HG02973 (cell line): ENCODE data around the gene ALMS1.
"Not testable (repeated sequence)": the region's sequence is repeated elsewhere in the genome, so short reads cannot be mapped to it uniquely, and the experiment has no call there.

Experiments used
- ATAC-seq: cut with Tn5 transposase; IDR thresholded peaks from one replicate; pipeline ENCODE4 v1.9.1; 2021; ENCODE audit warnings: moderate library complexity; ENCODE audit not compliant: unreplicated experiment

ALMS1 gene

DNA sequence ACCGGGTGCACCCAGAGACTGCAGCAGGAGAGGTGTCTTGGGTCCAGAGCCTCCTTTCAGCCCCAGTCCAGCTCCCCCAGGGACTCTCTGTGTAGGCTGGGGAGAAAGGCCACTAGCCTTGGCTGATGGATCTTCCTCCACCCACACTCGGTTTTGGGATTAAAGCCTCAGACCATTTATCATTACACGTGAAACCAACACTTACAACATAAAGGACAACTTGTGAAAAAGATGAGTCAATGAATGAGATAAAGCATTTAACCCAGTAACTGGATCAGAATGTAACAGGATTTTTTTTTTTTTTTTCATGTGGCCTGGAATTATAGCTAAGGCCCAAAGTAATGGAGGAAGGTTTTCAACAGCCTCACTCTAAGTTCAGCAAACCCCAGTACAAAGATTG is 224.5 kb downstream of the ALMS1 start:
- ATAC-seq, result no peak

DNA sequence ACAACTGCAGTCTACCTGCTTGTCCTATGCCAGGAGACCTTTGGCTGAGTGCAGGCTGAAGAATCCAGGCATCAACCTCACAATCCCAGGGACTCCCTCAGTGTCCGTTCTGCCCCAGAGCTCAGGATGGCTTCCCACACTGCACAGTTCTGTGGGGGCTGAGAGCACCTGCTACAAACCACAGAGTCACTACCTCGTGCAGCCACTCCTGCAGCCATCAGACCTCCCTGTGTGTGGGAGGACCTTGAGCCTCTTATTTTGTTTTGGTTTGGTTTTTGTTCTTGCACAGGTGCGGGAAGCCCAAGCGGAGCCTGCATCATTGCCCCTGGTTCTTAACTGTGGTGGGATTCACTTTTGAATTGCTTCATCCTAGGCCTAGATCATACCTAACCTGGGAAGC is 225.6 kb downstream of the ALMS1 start:
- no peak for ATAC-seq

DNA sequence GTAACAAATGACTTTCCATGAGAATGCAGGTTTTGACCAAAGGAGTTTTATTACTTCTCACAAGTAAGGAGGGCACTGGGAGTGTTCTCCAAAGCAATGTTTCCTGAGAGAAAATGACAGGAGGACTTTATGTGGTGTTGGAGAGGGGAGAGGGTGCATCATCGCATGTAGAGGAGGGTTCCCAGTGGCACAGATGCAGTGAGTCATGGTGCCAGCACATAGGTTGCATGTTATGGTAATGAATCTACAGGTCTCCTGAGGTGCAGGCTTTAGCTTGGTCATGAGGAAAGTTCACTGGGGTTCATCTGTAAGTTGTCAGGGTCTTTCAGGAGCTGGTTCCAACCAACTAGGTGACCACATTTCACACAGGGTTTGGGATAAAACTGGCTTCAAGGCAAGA is 226.2 kb downstream of the ALMS1 start:
- no peak for ATAC-seq

DNA sequence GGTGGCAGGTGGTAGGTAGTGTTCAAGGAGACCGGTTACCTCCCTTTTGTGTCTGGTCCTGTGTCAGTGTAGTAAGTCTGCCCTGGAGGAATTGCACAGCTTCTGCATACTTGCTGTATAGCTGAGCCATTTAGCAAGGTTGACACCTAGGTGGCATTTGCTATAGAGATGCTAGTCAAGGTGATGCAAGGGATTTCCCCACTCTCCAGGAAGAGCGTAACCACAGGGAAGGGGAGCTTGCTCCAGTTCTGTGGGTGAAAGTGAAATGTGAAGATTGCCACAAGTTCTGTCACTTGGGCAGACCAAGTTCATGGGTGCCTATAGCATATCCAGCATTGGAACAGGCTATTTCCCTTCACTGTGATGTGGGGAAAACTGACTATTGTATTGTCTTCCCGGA is 228.5 kb downstream of the ALMS1 start:
- ATAC-seq, result no peak

DNA sequence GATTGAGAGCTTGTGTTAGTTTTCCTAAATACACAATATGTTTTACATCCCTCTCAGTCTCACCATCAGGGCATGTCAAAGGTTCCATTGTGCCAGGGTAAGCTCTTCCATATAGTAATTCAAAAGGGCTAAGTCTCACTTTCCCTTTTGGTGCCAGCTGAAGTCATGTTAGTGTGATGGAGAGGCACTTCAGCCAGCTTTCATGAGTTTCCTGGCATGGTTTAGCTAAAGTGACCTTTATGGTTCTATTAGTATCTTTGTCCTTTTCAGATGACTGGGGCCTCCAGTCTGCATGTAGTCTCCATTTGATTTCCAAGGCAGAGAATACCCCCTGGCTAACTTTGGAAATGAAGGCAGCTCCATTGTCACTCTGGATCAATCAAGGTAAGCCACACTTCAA is 229.4 kb downstream of the ALMS1 start:
- no peak for ATAC-seq

DNA sequence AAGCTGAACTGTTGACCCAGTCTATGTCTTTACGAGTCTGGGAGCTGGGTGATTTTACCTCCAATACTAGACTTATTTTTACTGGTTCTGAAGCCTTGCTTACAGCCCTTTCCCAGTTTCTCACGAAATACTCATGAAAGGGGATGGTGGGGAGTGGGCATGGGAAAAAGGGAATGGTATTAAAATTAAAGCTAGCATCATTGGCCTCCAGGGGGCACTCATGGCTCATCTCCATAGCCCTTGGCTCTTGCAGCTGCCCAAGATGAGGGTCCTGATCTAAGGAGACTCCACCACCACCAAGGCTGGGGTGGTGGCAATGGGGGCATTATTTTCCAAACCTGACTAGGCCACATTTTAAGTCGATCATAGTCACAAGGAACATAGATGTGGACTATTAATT is 234.3 kb downstream of the ALMS1 start:
- ATAC-seq, result not testable (repeated sequence)

DNA sequence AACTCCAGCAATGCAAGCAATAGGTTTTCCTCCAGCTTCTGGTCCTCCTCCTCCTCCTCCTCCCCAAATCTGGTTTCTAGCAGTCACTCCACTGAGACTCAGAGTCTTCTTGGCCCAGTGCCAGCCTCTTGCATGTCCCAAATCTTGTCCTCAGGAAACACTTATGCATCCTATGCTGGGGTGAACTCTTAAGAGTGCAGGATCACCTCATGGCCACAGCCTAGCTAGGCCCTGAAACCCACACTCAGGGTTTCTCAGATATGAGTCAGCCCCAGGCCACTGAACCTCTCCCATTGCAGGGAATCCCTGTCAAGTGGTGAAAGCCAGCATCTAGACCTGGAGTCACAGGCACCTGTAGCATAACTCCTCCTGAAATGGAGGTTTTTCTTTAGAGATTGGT is 238.4 kb downstream of the ALMS1 start:
- not testable (repeated sequence) for ATAC-seq

DNA sequence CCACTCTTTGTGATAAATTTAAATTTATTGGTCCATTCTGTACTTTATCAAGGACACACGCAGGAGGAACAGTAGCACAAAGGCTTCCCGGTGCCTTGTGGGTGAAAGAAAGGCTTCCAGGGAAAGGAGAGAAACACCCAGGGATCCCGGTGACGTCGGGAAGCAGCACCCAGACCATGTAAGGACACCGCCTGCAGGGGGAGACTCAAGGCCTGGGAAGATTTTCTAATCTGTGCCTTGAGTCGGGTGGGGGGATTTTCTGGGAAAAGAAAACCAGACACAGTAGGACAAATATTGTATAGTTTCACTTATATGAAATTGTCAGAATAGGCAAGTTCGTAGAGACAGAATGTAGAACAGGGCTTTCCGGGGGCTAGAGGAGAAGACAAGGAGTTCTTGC is 239.0 kb downstream of the ALMS1 start:
- ATAC-seq, result not testable (repeated sequence)

DNA sequence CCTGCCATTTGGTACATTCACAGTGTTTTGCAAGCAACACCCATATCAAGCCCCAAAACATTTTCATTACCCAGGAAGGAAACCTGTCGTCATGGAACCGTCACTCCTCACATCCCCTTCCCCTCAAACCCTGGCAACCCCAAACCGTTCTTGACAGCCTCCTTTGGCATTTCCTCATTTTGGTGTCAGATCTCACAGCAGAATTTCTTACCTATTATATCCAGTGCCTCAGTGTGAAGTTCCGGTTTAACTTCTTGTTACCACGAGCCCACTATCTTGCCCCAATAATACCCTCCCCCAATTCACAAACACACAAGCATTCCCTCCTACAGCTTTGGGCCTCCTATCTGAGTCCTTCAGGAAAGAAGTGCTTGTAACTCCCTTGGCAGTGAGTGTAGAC is 240.6 kb downstream of the ALMS1 start:
- not testable (repeated sequence) for ATAC-seq

DNA sequence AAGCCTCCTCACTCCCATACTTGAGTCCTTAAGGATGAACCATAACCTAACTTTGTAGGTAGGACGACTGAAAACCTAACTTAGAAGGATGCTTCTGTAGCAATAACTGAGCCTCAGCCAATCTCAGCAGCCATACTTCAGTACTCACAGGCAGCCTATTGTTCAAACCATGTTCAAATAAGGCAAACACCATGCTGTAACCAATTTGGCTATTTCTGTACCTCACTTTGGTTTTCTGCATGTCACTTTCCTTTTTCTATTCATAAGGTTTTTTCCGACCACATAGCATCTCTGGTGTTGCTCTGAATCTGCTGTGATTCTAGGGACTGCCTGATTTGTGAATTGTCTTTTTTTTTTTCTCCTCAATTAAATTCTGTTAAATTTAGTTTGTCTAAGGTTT is 242.9 kb downstream of the ALMS1 start:
- peak; percentile 60 for ATAC-seq

DNA sequence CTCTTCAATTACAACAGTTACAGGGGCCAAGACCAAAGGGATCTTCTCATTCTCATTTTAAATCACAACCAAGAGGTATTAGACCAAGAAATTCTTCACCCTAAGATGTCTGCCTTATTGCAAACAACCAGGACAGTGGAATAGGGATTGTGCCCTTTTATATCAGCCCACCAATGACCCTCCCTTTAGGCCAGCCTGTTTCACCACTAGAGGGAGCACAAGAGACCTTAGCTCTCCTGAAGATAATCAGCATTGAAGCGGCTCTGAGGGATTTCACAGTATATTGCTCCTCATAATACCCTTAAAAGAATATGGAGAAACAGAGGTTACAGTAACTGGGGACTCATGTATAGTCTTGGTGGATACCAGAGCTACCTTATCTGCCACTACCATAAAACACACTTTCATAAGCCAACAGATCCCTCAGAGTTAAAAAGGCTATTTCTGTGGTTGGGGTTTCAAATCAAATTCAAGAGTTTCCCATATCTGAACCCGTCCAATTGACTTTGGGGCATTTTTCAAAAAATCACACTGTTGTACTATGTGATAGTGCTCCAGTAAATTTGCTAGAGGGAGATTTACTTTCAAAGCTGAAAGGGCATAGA is 245.1 kb downstream of the ALMS1 start:
- ATAC-seq, result not testable (repeated sequence)

DNA sequence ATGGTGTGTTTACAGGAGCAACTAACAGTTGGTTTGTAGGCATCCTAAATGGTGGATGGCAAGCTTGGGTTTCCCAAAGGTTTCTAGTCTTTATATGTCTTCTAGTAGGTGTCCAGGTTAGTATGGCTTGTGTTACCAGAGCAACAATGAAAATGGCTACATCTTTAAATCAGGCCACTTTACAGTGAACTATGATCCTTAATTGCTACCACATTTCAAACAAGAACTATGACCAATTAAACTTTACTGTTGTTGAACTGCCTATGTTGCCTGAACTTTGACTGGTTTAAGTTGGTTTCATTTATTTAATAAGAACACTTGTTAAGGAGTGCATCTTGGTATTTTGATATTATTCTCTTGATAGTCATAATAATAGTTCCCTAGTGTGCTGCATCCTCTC is 251.3 kb downstream of the ALMS1 start:
- ATAC-seq, result not testable (repeated sequence)

DNA sequence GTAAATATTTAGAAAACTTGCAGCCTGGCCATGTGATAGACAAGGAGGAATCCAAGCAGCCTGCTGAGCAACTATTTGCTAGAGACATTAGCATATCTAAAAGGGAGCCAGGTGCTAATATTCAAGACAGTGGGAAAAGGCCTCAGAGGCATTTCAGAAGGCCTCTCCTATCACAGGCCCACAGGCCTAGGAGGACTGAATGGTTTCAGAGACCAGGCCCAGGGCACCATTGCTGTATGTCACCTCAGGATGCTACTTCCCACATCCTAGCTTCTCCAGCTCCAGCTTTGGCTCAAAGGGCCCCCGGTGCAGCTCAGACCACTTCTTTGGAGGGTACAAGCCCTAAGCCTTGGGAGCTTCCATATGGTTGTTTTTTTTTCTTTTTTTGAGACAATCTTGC is 252.8 kb downstream of the ALMS1 start:
- no peak for ATAC-seq

DNA sequence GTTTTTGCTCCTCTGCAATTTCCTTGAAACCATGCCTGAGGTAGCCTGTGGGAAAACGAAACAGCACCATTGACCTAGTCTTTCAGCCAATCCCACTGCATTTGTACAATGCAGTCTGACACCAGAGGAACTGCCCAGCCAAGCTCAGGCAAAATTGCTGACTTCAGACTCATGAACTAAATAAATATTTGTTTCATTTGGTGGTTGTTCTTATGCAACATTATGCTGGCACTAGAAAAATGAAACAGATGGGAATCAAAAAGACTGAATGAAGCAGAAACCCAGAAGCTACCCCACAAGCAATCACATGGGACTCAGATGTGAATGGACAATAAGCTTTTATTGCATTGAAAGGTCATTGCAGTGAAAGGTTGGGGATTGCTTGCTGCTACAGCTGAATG is 254.9 kb downstream of the ALMS1 start:
- no peak for ATAC-seq

DNA sequence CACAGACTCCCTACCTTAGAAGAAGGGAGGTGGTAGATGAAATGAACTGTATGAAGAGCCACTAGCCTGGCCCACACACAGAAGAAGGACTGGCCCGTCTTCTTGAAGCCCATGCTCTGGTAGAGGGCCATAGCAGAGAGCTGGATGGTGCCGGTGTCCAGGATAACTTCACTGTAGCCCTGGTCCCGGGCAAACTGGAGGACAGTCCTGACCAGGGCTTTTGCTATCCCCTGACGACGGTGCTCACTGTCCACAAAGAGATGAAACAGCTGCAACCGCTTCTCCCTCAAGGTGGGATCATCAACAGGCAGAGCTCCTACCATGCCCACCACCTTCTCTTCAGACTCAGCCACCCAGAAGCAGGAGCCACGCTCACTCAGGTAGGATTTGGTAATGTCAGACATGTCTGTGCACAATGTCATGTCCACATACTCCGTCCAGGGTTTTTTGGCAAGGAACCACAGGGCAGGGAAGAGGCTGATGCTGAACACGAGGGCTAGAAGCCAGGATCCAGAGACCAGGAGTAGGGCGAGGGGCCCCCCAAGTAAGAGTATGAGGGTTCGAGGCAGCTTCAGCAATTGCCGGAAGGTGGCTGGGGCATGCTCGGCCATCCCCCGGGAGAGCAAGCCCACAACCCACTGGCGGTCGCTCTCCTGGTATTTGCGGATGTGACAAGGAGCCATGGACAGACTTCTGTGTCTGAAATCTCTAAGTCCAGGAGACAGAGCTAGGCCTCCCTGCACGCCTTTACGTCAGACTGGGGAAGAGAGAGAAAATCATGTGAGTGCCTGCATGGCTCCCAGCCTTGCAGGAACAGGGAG is 255.5 kb downstream of the ALMS1 start:
- ATAC-seq, result no peak

DNA sequence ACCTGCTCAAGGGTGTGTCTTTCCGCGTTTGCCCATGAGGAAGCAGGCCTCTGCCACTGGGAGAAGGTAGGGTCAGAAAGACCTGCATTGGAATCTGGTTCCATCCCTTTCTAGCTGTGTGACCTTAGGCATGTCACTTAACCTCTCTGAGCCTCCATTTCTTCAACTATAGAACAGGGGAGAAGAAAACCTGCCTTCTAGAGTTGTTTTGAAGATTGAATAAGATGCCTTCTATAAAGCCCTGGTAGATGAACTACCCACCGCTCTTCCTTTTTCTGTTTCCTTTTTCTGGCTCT is 256.1 kb downstream of the ALMS1 start:
- ATAC-seq, result no peak

DNA sequence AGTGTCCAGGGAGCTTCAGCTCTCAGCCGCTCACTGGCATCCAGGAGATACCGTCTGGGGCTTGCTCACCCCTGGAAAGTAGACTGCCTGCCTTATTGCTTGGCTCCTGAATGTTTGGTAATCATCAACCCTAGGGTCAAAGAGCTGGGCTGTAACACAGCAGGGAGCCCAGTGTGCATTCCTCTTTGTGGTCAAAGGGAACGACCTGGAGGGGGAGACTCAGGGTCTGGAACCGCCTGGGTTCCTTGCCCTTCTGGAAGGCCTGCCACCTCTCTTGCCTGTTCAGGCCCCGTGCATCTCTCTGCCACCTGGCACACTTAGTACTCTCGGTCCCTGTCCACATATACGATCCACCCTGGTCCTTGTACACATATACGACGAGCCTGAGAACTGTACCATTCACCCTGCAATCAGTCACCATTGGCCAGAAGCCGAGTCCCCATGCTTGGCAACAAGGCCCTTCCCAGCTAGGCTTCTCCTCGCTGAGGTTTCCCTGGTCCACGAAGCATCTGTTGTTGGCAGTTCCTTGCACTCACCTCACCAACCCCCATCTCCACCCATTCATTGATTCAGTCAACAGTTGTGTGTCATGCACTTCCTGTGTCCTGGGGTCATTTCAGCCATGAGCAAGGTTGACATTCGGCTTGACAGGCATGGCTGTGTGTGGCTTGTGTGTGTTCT is 256.8 kb downstream of the ALMS1 start, which contains the start of gene NAT8:
Gene NAT8 (minus strand): TSS at position 85 of the 681 bp plus-strand sequence. CDS start 794 bp downstream, outside the sequence.
- ATAC-seq, result no peak

DNA sequence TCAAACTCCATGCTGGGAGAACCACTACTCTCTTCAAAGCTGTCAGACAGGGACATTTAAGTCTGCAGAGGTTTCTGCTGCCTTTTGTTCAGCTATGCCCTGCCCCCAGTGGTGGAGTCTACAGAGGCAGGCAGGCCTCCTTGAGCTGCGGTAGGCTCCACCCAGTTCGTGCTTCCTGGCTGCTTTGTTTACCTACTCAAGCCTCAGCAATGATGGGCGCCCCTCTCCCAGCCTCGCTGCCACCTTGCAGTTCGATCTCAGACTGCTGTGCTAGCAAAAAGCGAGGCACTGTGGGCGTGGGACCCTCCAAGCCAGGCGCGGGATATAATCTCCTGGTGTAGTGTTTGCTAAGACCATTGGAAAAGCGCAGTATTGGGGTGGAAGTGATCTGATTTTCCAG is 262.1 kb downstream of the ALMS1 start:
- ATAC-seq, result not testable (repeated sequence)

DNA sequence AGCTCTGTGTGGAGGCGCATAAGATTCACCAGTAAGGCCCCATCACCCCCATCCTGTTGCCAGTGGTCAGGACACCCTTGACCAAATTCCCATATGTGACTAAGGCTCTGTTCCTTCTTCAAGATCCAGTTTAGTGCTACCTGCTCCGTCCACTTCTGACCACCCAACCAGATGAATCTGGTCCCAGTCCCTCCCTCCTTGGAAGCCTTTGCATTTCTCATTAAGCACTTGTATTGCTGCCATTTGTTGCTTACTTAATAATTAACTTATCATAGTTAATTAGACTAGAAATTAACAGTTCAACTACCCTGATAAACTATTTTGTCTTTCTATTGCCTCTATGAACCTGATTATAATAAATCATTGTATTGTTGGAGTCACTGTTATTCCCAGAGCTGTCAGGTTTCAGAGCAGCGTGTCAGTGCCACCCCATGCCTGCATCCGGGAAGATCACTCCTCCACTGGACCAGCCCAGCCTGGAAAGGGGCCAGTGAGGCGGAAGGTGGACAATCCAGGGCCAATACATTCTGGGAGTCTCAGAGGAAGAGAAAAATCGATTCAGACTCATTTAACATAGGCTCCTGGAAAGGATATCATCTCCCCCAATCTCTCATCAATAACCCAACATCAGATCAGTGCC is 266.1 kb downstream of the ALMS1 start:
- ATAC-seq, result no peak

DNA sequence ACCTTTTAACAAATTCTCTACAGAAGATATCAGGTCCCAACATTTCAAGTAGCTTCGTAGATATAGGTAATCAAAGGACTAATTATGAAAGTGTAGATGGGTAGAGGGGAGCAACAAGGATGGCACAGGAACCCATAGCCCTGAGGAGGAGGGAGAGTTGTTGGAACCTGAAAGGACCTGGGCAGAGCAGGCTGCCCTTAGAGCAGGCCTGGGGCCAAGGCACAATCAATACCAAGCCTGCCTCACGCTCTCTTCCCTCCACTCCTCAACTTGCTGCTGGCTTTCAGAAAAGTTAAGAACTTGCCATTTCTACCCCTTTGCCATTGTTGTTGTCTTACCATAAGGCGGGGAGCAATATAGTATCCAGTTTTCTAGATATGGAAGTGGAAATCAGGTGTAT is 266.7 kb downstream of the ALMS1 start:
- no peak for ATAC-seq

DNA sequence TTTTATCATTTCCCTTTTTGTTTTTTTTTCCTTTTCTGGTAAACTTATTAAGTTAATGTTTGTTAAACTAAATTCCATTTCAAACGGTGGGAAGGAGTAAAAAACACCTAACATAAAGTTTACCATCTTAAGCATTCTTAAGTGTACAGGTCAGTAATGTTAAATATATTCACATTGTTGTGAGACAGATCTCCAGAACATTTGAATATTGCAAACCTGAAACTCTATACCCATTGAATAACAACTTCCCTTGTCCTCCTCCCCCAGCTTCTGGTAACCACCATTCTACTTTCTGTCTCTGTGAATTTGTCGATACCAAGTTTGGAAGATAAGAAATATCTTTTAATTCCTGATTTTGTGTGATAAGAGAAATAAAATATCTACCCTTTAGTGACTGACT is 268.5 kb downstream of the ALMS1 start:
- ATAC-seq, result no peak
